ENCODE results near the gene NPAS3. TPM values are rescaled to one million over a fixed set of nuclear protein-coding genes. Genes with fewer than 3 reads are reported as not detected.

NPAS3 gene
- total RNA-seq, 1 donor from 2014 or later, result 5.2 TPM

- no peak for TF ChIP-seq CTCF (IDR thresholded peaks at IDR 0.05; ENCODE audit: unreplicated experiment)
- H3K4me3 Mint-ChIP-seq, result no peak overlapping the region
- no peak for DNase-seq (ENCODE audit: low spot score in 2 of 2, unreplicated experiment in 2 of 2)
- no peaks in the 10 kb centered on the region for H3K36me3 Mint-ChIP-seq
- H3K27ac Mint-ChIP-seq, result no peak overlapping the region
- H3K9me3 Mint-ChIP-seq, result no peaks in the 10 kb centered on the region
- H3K27me3 Mint-ChIP-seq (ENCODE audit: low read depth), result peaks cover 52% of the 10 kb centered on the region
- H3K4me1 Mint-ChIP-seq, result peaks cover 19% of the 10 kb centered on the region
Measured at GRCh38 chr14:33689680-33690079, 751.0 kb downstream of the NPAS3 start.

DNA sequence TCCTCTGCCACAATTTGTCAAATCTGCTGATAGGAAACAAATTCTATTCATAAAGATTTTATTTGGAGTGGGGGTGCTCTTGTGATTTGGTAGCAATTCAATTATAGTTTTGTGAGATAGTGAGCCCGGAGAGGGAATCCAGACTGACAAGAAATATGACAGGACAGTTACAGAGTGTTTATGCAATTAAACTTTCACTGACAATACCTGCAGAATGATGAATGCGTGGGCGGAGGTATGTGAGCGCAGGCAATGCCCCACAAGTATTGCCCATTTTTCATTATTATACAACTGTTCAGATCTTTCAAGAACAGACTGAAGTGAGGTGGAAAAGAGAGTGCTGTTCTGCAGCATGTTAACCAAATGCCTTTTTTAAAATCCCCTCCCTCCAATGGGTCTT lies 753.2 kb downstream of the NPAS3 start:
- TF ChIP-seq CTCF (IDR thresholded peaks at IDR 0.05; ENCODE audit: unreplicated experiment), result no peak
- Mint-ChIP-seq H3K36me3 (no peaks in the 10 kb centered on the region), H3K4me3 (no peak overlapping the region), H3K27me3 (ENCODE audit: low read depth) (peaks cover 50% of the 10 kb centered on the region), H3K27ac (no peak overlapping the region), H3K9me3 (no peaks in the 10 kb centered on the region), H3K4me1 (peaks cover 19% of the 10 kb centered on the region)
- no peak for DNase-seq (ENCODE audit: low spot score in 2 of 2, unreplicated experiment in 2 of 2)

DNA sequence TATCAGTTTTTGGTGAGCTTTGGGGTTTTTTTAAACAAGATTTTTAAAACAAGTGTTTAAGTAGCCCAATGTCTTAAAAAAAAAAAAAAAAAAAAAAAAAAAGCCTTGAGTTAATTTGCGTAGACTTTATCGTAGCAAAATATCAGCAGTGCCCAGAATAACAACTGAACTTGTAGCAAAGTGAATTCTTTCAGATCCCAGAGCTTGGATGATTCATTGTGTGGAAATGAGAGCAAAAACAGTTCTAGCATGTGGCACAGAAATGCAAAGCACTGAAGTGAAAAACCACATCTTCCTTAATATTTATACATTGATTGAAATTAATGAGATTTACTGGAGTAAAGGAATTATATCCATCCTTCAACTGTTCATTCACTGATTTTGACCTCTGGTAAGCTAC lies 754.1 kb downstream of the NPAS3 start:
- Mint-ChIP-seq H3K36me3 (no peaks in the 10 kb centered on the region), H3K27me3 (ENCODE audit: low read depth) (peaks cover 44% of the 10 kb centered on the region), H3K27ac (no peak overlapping the region), H3K4me1 (peaks cover 19% of the 10 kb centered on the region), H3K4me3 (no peak overlapping the region), H3K9me3 (no peaks in the 10 kb centered on the region)
- no peak for DNase-seq (ENCODE audit: low spot score in 2 of 2, unreplicated experiment in 2 of 2)
- no peak for TF ChIP-seq CTCF (IDR thresholded peaks at IDR 0.05; ENCODE audit: unreplicated experiment)

DNA sequence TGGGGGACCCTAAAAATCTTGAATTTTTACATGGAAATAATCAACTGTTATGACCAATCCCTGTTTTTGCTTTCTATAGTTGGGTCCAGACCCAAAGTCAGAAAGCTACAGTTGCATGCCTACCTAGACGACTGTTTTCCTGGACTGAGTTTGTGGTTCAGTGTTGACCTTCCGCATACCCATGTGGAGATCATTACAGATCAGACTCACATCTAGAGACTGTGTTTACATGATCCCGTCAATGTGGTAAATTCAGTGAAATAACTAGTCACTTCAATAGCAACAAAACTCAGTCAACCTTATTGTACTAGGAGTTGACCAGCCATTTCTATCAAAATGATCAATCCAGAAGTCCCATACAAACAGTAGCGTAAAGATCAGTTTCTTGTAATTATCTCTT lies 754.6 kb downstream of the NPAS3 start:
- DNase-seq (ENCODE audit: low spot score in 2 of 2, unreplicated experiment in 2 of 2), result no peak
- no peak overlapping the region for H3K27ac Mint-ChIP-seq
- no peaks in the 10 kb centered on the region for H3K36me3 Mint-ChIP-seq
- no peak for TF ChIP-seq CTCF (IDR thresholded peaks at IDR 0.05; ENCODE audit: unreplicated experiment)
- H3K9me3 Mint-ChIP-seq, result no peaks in the 10 kb centered on the region
- H3K4me1 Mint-ChIP-seq, result peaks cover 19% of the 10 kb centered on the region
- H3K4me3 Mint-ChIP-seq, result no peak overlapping the region
- peaks cover 41% of the 10 kb centered on the region for H3K27me3 Mint-ChIP-seq (ENCODE audit: low read depth)

DNA sequence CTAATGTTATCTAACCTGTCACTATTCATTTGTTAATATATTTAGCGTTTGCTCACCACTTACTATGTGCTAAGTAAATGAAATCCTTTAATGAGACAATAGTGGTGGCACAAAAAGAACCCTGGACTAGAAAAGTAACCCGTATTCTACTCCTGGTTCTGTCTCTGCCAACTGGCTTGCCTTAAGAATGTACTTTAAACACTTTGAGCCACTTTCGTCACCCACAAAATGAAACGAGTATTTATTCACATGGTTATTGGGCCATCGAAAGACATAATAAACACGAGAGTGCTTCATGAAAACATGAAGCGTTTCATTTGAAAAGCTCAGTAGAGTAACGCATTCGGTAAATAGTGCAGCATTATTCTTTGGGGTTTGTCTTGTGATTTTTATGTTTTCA lies 757.5 kb downstream of the NPAS3 start:
- peaks cover 28% of the 10 kb centered on the region for H3K4me1 Mint-ChIP-seq
- peaks cover 48% of the 10 kb centered on the region for H3K27me3 Mint-ChIP-seq (ENCODE audit: low read depth)
- H3K36me3 Mint-ChIP-seq, result no peaks in the 10 kb centered on the region
- H3K9me3 Mint-ChIP-seq, result no peaks in the 10 kb centered on the region
- DNase-seq (ENCODE audit: low spot score in 2 of 2, unreplicated experiment in 2 of 2), result no peak
- H3K27ac Mint-ChIP-seq, result no peak overlapping the region
- no peak overlapping the region for H3K4me3 Mint-ChIP-seq
- no peak for TF ChIP-seq CTCF (IDR thresholded peaks at IDR 0.05; ENCODE audit: unreplicated experiment)

All from mesothelial cell of epicardium (in vitro differentiated cells).